CD4-positive, alpha-beta T cell (primary cell): ENCODE data around the gene ABCA6. TPM values are rescaled to one million over a fixed set of nuclear protein-coding genes. Genes with fewer than 3 reads are reported as not detected.

Source experiments
- ATAC-seq: fragments of 200-7000 bp; cut with Tn5 transposase; one replicate; pipeline ENCODE4 v1.10.0; 2022; ENCODE audit warnings: mild to moderate bottlenecking; ENCODE audit not compliant: poor library complexity
- CTCF ChIA-PET: fragments of 350-600 bp; sonication (Branson Sonifier 250); formaldehyde crosslinking; loops from one replicate; lab custom pipeline; 2021; ENCODE audit warnings: antibody characterized with exemption, inconsistent platforms; lab: Charles Lee
- POLR2A ChIA-PET: fragments of 350-600 bp; sonication (Branson Sonifier 250); formaldehyde crosslinking; loops from one replicate; lab custom pipeline; 2021; ENCODE audit warnings: antibody characterized with exemption, inconsistent platforms; lab: Charles Lee
- DNase-seq, 14 experiments: peaks; one replicate each; pipeline ENCODE4 v3.0.0-alpha.2; 2013 to 2020; ENCODE audit warnings: mixed read lengths in 2 of 14
- H3K27ac ChIP-seq, 2 donors: one replicate each; pipeline versions ENCODE4 v1.5.1 to v1.7.0; 2013; ENCODE audit warnings: low read length in 2 of 2, low read depth in 1 of 2, mild to moderate bottlenecking in 1 of 2
- H3K27me3 ChIP-seq, 2 experiments: 1 replicate in 1 of 2; 2 replicates in 1 of 2; pipeline versions ENCODE4 v1.6.1 to v1.7.0; 2013; ENCODE audit warnings: low read length in 2 of 2, control low read depth in 1 of 2, mild to moderate bottlenecking in 1 of 2, moderate library complexity in 1 of 2; ENCODE audit not compliant: insufficient read depth in 2 of 2, control insufficient read depth in 1 of 2
- H3K36me3 ChIP-seq: one replicate; pipeline ENCODE4 v1.6.1; 2013; ENCODE audit warnings: low read length, control low read depth; ENCODE audit not compliant: insufficient read depth
- H3K4me1 ChIP-seq: one replicate; pipeline ENCODE4 v1.6.1; 2013; ENCODE audit warnings: low read length, control low read depth; ENCODE audit not compliant: insufficient read depth
- H3K4me3 ChIP-seq: one replicate; pipeline ENCODE4 v1.5.1; 2013; ENCODE audit warnings: mild to moderate bottlenecking, low read length, moderate library complexity
- H3K9me3 ChIP-seq, 2 experiments: 1 replicate in 1 of 2; 2 replicates in 1 of 2; pipeline versions ENCODE4 v1.6.1 to v1.7.0; 2013; ENCODE audit warnings: low read length in 2 of 2, mild to moderate bottlenecking in 2 of 2, control low read depth in 1 of 2, moderate library complexity in 1 of 2; ENCODE audit not compliant: control insufficient read depth in 1 of 2, insufficient read depth in 1 of 2
- H3K27ac Mint-ChIP-seq: one replicate; pipeline ENCODE4 v1.8.0; 2020; ENCODE audit warnings: mixed read lengths
- H3K27me3 Mint-ChIP-seq: one replicate; pipeline ENCODE4 v1.8.0; 2021; ENCODE audit warnings: mixed read lengths
- H3K36me3 Mint-ChIP-seq: one replicate; pipeline ENCODE4 v1.8.0; 2021; ENCODE audit warnings: low read depth, mixed read lengths
- H3K4me1 Mint-ChIP-seq: one replicate; pipeline ENCODE4 v1.8.0; 2021; ENCODE audit warnings: low read depth, mixed read lengths
- H3K4me3 Mint-ChIP-seq: one replicate; pipeline ENCODE4 v1.8.0; 2020; ENCODE audit warnings: mild to moderate bottlenecking, mixed read lengths
- H3K9me3 Mint-ChIP-seq: one replicate; pipeline ENCODE4 v1.8.0; 2020; ENCODE audit warnings: mixed read lengths
- CTCF ChIP-seq: fragments of 200-600 bp; IDR thresholded peaks from one replicate; pipeline ENCODE4 v1.8.0; 2022; ENCODE audit warnings: antibody characterized with exemption, mild to moderate bottlenecking
- intact Hi-C, 2 experiments: fragments of 100-400 bp; cut with DNase I in 1 of 2; cut with micrococcal nuclease in 1 of 2; formaldehyde crosslinking; loops; one replicate each; pipeline versions ENCODE4 v1.15.1 to v1.9.0; 2023 to 2025; cut with DNase I, micrococcal nuclease
- total RNA-seq, 174 experiments: library from RNA in 2 of 174; stranded (reverse) in 2 of 174; gene quantifications; one replicate each; pipeline ENCODE4 v1.2.3 and lab custom pipeline; 2021 to 2026

Gene ABCA6
- total RNA-seq, 2 experiments from 2014 or later, result 0.22 to 0.25 TPM

- Histone ChIP-seq H3K36me3 (no peaks in the 10 kb centered on the region), H3K9me3 (no peaks in the 10 kb centered on the region), H3K27me3 (no peaks in the 10 kb centered on the region), H3K27ac (no peak overlapping the region), H3K4me1 (no peaks in the 10 kb centered on the region), H3K4me3 (no peak overlapping the region)
- Mint-ChIP-seq H3K4me3 (no peak overlapping the region), H3K4me1 (no peaks in the 10 kb centered on the region), H3K27ac (no peak overlapping the region), H3K36me3 (no peaks in the 10 kb centered on the region), H3K27me3 (no peaks in the 10 kb centered on the region), H3K9me3 (no peaks in the 10 kb centered on the region)
- no peak for DNase-seq
- intact Hi-C loops, result no loop called here
- POLR2A ChIA-PET, result interaction anchor here (0.7 kb wide), 1 partner anchor 40 kb away, joined by 3 read pairs; no protein-coding TSS in a partner anchor
- no peak for ATAC-seq
- CTCF ChIA-PET, result interaction anchor here (0.7 kb wide), 1 partner anchor 264 kb away, joined by 3 read pairs; no protein-coding TSS in a partner anchor
- no peak for TF ChIP-seq CTCF
Measured at GRCh38 chr17:69143683-69144231, 2.1 kb upstream of the ABCA6 start.

- no peak overlapping the region for H3K27ac Mint-ChIP-seq
- Histone ChIP-seq H3K27ac (no peak overlapping the region), H3K9me3 (no peaks in the 10 kb centered on the region), H3K36me3 (no peaks in the 10 kb centered on the region), H3K27me3 (no peaks in the 10 kb centered on the region), H3K4me3 (no peak overlapping the region), H3K4me1 (no peaks in the 10 kb centered on the region)
- H3K4me3 Mint-ChIP-seq, result no peak overlapping the region
- H3K9me3 Mint-ChIP-seq, result no peaks in the 10 kb centered on the region
- no peaks in the 10 kb centered on the region for H3K4me1 Mint-ChIP-seq
- ATAC-seq, result no peak
- H3K27me3 Mint-ChIP-seq, result no peaks in the 10 kb centered on the region
- CTCF ChIA-PET, result interaction anchor here (0.7 kb wide), 1 partner anchor 264 kb away, joined by 3 read pairs; no protein-coding TSS in a partner anchor
- H3K36me3 Mint-ChIP-seq, result no peaks in the 10 kb centered on the region
- intact Hi-C loops, result no loop called here
- no peak for DNase-seq
- TF ChIP-seq CTCF, result no peak
- POLR2A ChIA-PET, result interaction anchor here (0.6 to 0.7 kb wide), 2 partner anchors 40 to 395 kb away, joined by 3 read pairs; no protein-coding TSS in a partner anchor
Measured at GRCh38 chr17:69143151-69143550, 1.5 kb upstream of the ABCA6 start.

GRCh38 chr17:69142175-69142802 is 594 bp upstream of the ABCA6 start:
- Mint-ChIP-seq H3K27me3 (no peaks in the 10 kb centered on the region), H3K36me3 (no peaks in the 10 kb centered on the region), H3K4me3 (no peak overlapping the region), H3K4me1 (no peaks in the 10 kb centered on the region), H3K27ac (no peak overlapping the region), H3K9me3 (no peaks in the 10 kb centered on the region)
- CTCF ChIA-PET, result no interaction called here
- Histone ChIP-seq H3K27me3 (no peaks in the 10 kb centered on the region), H3K36me3 (no peaks in the 10 kb centered on the region), H3K4me1 (no peaks in the 10 kb centered on the region), H3K4me3 (no peak overlapping the region), H3K27ac (no peak overlapping the region), H3K9me3 (no peaks in the 10 kb centered on the region)
- POLR2A ChIA-PET, result interaction anchor here (0.6 kb wide), 1 partner anchor 396 kb away, joined by 3 read pairs; no protein-coding TSS in a partner anchor
- intact Hi-C loops, result no loop called here
- no peak for ATAC-seq
- TF ChIP-seq CTCF, result no peak
- DNase-seq, result no peak
